GM19438 (cell line): Measurements from ENCODE around the gene MSANTD3.
A peak's percentile ranks its signal among the peaks of the same experiment; 100 is the strongest.

Source experiments
- ATAC-seq: cut with Tn5 transposase; IDR thresholded peaks from one replicate; pipeline ENCODE4 v1.9.1; 2021; ENCODE audit warnings: low read depth; ENCODE audit not compliant: unreplicated experiment

Gene MSANTD3

GRCh38 chr9:100457517-100457916 is 30.6 kb downstream of the MSANTD3 start:
- no peak for ATAC-seq

GRCh38 chr9:100459963-100460362 is 33.0 kb downstream of the MSANTD3 start:
- no peak for ATAC-seq

GRCh38 chr9:100465274-100465673 is 38.3 kb downstream of the MSANTD3 start:
- no peak for ATAC-seq

GRCh38 chr9:100465761-100466160 is 38.8 kb downstream of the MSANTD3 start:
- no peak for ATAC-seq

GRCh38 chr9:100466171-100466828 is 39.4 kb downstream of the MSANTD3 start:
- no peak for ATAC-seq

- no peak for ATAC-seq
Measured at GRCh38 chr9:100466829-100467221, 39.9 kb downstream of the MSANTD3 start.

- no peak for ATAC-seq
Measured at GRCh38 chr9:100468041-100468440, 41.1 kb downstream of the MSANTD3 start.

GRCh38 chr9:100472268-100472667 is 45.3 kb downstream of the MSANTD3 start:
- ATAC-seq: no peak

GRCh38 chr9:100472788-100473275 is 45.9 kb downstream of the MSANTD3 start, which contains the start of gene TMEFF1:
TSS of gene TMEFF1 (plus strand) at chr9:100473149. CDS start at chr9:100473545, 396 bp downstream.
- no peak for ATAC-seq

GRCh38 chr9:100473276-100474081 is 46.5 kb downstream of the MSANTD3 start:
- peak; percentile 61 for ATAC-seq

GRCh38 chr9:100474082-100474923 is 47.4 kb downstream of the MSANTD3 start:
- no peak for ATAC-seq

- ATAC-seq: no peak
Measured at GRCh38 chr9:100474924-100475276, 48.0 kb downstream of the MSANTD3 start.

- ATAC-seq: no peak
Measured at GRCh38 chr9:100477241-100477640, 50.3 kb downstream of the MSANTD3 start.

- no peak for ATAC-seq
Measured at GRCh38 chr9:100478192-100478591, 51.2 kb downstream of the MSANTD3 start.

- ATAC-seq: no peak
Measured at GRCh38 chr9:100479820-100480219, 52.9 kb downstream of the MSANTD3 start.

- ATAC-seq: no peak
Measured at GRCh38 chr9:100485196-100485595, 58.3 kb downstream of the MSANTD3 start.

- no peak for ATAC-seq
Measured at GRCh38 chr9:100486479-100487176, 59.7 kb downstream of the MSANTD3 start.

GRCh38 chr9:100488177-100488576 is 61.2 kb downstream of the MSANTD3 start:
- no peak for ATAC-seq

GRCh38 chr9:100489836-100490235 is 62.9 kb downstream of the MSANTD3 start:
- ATAC-seq: no peak

GRCh38 chr9:100492952-100493351 is 66.0 kb downstream of the MSANTD3 start:
- ATAC-seq: no peak
